Measurements from ENCODE around the gene MRPS18B.

The MRPS18B gene

DNA sequence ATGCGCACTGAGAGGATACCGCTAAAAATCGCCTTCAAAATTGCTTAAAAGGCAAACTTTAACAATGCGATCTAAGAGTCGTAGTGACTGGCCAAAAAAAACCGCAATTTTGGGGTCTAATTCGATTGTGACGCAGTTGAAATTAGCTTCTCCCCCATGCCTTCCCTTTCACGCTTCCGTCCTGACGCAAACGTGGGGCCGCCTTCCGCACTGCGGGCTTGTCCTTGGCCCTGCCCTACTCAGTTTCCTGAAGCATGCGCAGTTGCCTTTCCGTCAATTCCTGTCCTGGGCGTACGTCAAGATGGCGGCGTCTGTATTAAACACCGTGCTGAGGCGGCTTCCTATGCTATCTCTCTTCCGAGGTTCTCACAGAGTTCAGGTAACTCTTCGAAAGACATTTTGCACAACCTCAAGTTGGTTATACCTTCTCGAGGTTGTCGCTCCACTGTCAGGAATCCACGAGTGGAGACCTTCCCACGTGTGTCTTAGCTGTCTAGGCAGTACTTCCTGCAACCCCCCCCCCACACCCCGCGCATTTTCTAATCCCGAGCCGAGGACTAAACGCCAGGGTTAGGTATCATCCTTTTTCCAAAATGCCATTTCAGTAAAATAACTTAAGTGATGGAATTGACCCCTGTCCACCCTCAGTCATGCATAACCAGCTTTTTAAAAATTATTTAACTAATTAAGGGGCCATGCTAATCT is at the start of gene MRPS18B:
MRPS18B (plus strand) TSS at position 276 of the 705 bp plus-strand sequence; CDS start at position 302, 26 bp downstream.
- peak; percentile 90 to 95 (median 92) for DNase-seq

DNA sequence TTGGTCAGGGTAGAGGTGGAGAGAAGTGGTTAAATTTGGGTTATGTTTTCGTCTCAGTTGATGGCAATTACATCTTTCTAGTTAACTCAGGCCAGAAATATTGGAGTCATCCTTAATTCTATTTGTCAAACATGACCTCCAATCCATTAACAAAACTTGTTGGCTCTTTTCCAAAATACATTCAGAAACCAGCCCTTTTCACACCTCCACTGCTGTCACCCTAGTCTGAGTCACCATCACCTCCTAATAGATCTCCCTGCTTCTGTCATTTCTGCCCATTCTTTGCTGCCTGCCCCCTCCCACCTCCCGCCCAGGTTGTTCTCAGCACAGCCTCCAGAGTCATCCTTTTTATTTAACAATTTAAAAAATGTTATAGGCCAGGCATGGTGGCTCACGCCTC is 49.4 kb upstream of the MRPS18B start:
- DNase-seq: no peak

DNA sequence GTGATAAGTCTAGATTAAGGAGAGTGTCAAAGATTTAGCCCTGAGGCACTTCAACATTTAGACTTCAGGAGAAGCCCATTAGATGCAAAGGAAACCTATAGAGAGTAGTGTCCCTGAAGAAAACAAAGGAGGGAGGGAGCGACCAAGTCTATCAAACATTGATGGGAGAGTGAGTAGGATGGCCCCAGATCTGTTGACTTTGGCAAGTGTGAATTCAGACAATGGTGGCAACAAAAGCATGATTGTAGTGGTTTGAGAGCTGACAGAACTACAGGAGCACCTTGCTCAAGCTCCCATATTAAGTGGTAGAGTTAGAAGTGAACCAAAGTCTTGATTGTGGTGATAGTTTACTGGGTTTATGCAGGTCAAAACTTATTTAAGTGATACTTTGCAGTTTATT is 47.4 kb upstream of the MRPS18B start:
- DNase-seq: no peak

DNA sequence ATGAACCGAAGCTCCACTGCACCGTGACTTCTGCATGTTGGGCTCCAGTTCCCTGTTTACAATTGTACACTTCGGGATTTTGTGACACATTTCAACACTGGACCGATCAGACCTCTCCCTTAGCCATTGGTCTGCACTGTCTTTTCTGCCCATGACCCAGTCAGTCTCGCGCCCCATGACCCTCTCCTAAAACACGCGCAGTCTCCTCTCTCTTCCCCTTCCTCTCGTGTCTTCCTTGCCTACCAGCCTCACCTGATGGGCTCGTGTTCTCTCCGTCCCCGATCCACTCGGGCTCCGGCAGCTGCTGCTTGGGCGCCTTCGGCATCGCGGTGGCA is 46.9 kb upstream of the MRPS18B start:
- peak in 1 of 4 experiments; percentile 38 for DNase-seq

DNA sequence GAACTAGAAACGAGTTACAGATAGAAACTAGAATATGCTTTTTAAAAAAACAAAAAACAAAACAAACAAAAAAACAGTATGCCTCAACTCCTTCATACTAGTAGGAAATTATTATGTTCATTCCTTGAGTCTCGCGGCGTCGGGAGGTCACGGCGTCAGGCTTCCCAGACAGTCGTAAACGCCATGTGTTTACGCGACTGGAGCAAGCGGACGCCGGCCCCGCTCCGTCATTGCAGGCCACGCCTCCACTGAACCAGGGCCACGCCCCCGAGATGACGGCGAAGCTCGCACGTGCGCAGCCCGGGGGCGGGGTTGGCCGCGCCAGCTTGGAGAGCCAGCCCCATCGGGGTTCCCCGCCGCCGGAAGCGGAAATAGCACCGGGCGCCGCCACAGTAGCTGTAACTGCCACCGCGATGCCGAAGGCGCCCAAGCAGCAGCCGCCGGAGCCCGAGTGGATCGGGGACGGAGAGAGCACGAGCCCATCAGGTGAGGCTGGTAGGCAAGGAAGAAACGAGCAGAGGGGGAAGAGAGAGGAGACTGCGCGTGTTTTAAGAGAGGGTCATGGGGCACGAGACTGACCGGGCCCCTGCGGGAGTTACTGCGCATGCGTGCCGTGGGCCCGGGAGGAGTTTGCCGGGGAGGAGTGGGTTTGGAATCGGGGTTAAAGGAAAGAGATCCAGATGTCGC is 46.4 kb upstream of the MRPS18B start, which contains the start of gene ABCF1:
ABCF1 (plus strand) TSS at position 368 of the 687 bp plus-strand sequence; CDS start at position 414, 46 bp downstream.
- DNase-seq: peak; percentile 98 to 99 (median 99)

DNA sequence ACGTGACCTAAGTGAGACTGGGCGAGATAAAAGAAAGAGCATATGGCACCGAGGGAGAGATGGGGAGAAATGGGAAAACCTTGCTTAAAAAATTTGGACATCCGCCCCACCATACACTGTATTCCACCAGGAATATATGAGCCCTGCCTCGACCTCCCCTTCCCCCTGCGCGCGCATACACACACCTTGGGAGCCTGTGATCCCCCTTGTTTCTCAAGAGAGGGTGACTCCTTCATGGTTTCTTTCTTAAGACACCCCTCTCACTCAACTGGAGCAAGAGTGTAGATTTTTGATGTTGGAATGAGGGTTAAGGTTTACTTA is 45.9 kb upstream of the MRPS18B start:
- DNase-seq: no peak

DNA sequence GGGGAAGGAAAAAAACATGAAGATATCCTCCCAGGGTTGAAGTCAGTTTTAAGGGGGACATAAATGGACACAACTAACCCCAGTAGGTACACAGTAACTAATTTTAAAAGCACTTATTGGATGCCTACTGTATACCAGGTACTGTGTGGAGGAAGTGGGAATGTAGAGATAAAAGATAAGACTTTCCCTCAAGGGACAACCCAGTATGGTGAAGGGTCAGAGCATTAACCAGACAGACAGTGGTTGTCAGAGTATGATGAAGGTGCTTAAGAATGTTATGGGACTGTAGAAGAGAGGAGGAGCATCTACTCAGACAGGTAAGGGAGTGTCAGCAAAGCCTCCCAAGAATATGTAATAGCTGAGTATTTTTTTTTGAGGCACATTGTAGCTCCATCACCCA is 45.5 kb upstream of the MRPS18B start:
- no peak for DNase-seq

DNA sequence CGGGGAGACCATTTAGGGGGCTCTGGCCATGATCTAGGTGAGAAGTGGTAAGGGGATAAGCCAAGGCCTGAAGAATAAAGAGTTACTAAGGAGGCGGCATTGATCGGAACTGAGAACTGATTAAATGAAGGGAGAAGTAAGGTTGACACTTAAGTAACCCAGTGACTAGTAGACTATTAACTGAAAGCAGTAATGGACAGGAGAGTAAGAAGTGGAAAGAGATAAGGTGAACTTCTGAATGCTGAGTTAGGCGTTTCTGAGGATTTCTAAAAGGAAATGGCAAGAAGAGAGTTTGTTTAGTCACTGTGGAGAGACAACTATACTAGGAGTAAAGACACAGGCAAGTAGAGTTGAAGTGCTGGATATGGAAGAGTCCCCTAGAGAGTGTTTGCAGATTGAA is 44.5 kb upstream of the MRPS18B start:
- DNase-seq: no peak

DNA sequence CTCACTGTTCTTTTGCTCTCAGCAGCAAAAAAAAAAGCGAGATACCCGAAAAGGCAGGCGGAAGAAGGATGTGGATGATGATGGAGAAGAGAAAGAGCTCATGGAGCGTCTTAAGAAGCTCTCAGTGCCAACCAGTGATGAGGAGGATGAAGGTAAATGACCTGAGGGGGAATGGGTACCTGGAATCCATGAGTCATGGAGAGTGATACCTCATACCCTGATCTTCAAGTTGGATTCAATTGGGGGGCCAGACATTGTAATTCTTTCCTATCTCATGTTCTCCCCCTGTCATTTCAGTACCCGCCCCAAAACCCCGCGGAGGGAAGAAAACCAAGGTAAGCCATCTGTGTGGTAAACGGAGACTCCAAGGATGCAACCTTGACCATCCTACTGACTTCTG is 39.6 kb upstream of the MRPS18B start:
- DNase-seq: no peak

DNA sequence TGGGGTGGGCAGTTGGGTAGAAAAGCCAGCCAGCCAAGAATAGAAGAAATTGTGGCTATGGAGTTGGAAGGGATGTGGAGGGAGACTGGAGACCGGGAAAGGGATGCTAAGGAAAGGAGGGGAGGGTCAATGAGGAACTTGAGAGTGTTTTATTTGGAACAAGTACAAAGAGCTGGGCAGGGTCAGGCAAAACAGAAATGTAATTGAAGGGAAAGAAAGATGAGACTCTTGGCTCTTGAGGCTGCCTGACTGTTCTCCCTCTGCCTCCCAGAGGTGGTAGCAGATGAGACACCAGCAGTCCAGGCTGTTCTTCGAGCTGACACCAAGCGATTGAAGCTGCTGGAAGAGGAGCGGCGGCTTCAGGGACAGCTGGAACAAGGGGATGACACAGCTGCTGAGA is 33.7 kb upstream of the MRPS18B start:
- no peak for DNase-seq

DNA sequence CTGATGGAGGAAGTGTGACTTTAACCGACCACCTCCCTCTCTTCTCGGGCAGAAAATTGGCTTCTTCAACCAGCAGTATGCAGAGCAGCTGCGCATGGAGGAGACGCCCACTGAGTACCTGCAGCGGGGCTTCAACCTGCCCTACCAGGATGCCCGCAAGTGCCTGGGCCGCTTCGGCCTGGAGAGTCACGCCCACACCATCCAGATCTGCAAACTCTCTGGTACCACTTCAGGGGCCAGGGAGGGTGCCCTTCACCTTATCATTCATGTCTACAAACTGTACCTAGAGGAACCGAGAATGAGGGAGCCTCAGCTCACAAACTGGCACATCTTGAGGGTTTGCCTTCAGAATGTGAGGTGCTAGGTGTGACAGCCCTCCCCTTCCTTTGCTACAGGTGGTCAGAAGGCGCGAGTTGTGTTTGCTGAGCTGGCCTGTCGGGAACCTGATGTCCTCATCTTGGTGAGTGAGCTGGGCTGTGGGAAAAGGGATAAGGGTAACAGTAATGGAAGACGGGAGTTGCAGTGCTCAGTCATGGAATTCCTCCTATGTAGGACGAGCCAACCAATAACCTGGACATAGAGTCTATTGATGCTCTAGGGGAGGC is 27.8 kb upstream of the MRPS18B start:
- no peak for DNase-seq

DNA sequence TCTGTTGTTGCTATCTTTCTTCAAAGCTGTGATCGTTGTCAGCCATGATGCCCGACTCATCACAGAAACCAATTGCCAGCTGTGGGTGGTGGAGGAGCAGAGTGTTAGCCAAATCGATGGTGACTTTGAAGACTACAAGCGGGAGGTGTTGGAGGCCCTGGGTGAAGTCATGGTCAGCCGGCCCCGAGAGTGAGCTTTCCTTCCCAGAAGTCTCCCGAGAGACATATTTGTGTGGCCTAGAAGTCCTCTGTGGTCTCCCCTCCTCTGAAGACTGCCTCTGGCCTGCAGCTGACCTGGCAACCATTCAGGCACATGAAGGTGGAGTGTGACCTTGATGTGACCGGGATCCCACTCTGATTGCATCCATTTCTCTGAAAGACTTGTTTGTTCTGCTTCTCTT is 27.1 kb upstream of the MRPS18B start:
- DNase-seq: no peak

DNA sequence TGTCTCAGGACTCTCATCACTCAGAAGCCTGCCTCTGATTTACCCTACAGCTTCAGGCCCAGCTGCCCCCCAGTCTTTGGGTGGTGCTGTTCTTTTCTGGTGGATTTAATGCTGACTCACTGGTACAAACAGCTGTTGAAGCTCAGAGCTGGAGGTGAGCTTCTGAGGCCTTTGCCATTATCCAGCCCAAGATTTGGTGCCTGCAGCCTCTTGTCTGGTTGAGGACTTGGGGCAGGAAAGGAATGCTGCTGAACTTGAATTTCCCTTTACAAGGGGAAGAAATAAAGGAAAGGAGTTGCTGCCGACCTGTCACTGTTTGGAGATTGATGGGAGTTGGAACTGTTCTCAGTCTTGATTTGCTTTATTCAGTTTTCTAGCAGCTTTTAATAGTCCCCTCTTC is 26.6 kb upstream of the MRPS18B start:
- DNase-seq: no peak

DNA sequence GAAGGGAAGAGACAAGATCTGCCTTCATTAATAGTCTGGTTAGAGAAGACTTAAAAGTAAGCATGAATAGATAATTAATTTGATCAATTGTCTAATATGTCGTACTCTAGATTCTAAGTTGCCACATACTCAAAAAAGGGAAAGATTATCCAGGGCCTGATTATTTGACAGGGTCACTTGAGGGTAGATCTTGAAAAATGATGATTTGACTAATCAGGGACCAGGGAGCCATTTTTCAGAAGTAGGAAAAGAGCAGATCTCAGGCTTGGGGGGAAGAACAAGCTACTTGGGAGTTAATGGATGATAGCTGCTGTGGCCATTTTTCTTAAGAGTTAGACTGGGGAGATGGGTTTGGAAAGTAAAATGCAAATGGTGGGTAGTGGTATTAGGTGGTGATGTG is 25.4 kb upstream of the MRPS18B start:
- no peak for DNase-seq

DNA sequence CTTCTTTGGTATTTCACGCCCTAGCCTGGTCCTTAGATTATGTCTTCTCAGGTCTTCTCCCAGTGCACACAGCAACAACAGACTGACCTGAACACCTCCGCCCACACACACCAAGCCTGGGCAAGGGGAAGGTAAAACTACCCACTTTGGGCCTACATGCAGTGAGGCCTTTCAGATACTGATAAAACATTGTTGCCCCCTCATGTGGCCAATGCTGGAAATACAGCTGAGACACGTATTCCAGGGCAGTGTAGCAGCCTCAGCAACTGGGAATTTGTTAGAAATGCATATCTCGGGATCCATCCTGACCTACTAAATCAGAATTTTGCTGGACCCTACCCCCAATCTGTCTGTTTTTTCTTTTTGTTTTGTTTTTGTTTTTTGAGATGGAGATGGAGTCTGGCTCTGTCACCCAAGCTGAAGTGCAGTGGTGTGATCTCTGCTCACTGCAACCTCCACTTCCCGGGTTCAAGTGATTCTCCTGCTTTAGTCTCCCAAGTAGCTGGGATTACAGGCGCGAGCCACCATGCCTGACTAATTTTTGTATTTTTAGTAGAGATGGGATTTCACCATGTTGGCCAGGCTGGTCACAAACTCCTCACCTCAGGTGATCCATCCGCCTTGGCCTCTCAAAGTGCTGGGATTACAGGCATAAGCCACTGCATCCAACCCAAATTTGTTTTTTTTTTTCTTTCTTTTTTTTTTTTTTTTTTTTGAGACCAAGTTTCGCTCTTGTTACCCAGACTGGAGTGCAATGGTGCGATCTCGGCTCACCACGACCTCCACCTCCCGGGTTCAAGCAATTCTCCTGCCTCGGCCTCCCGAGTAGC is 20.1 kb upstream of the MRPS18B start:
- DNase-seq: peak; percentile 57 to 76 (median 59)

DNA sequence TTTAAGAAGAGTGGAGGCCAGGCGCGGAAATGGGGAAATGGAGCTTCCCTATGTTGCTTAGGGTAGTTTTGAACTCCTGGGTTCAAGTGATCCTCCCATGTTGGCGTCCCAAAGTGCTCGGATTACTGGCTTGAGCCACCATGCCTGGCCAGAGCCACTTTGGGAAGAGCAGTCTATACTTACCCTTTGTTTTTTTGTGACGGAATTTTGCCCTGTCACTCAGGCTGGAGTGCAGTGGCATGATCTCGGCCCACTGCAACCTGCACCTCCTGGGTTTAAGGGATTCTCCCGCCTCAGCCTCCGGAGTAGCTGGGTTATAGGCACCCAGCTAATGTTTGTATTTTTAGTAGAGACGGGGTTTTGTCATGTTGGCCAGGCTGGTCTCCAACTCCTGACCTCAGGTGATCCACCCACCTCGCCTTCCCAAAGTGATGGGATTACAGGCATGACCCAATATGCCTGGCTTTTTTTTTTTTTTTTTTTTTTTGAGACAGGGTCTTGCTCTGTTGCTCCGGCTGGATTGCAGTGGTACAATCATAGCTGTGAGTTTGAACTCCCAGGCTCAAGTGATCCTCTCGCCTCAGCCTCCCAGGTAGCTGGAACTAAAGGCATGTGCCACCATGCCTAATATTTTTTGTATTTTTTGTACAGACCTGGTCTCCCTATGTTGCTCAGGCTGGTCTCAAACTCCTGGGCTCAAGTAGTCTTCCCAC is 18.6 kb upstream of the MRPS18B start:
- no peak for DNase-seq

DNA sequence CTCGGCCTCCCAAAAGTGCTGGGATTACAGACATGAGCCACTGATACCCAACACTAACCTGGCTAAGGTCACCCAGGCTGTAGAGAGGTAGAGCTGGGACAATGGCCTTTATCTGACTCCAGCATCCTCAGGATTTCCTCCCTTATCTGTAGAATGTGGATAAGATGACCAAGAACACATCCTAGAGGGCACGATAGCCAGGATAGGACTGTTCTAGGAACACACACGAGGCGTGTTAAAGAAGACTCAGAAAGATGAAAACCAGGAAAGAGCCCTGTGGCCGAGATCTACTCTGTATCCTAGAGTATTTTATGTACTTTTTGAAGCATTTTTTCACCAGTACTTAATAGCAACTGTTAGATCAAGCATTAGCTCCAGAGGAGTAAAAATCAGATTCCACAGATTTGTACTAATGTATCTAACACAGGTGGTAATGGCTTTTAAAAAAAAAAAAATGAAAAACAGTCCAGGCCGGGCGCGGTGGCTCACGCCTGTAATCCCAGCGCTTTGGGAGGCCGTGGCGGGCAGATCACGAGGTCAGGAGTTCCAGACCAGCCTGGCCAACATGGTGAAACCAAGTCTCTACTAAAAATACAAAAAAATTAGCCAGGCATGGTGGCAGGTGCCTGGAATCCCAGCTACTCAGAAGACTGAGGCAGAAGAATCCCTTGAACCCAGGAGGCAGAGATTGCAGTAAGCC is 17.9 kb upstream of the MRPS18B start:
- DNase-seq: no peak

DNA sequence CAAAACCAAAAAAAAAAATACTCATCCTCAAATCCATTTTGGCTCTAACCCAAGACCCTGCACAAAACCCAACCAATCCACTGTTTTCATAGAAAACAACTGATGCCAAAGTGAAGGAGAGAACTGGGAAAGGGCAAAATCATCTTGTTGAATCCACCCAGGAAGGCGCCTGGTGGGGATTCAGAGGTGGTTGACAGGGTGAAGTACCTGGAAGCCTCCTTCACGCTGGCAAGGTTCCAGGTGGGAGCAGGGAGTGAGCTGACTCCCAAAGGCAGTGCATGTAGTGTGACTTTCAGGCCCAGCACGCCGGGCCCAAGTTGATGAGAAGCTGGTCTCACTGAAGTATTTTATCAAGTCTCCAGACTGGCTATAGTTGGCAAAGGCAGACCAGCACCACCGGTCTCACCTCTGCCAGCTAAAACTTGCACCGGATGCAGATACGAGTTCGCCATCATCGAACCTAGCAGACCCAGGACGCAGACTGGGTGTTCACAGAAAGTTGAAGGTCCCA is 17.1 kb upstream of the MRPS18B start:
- DNase-seq: no peak

DNA sequence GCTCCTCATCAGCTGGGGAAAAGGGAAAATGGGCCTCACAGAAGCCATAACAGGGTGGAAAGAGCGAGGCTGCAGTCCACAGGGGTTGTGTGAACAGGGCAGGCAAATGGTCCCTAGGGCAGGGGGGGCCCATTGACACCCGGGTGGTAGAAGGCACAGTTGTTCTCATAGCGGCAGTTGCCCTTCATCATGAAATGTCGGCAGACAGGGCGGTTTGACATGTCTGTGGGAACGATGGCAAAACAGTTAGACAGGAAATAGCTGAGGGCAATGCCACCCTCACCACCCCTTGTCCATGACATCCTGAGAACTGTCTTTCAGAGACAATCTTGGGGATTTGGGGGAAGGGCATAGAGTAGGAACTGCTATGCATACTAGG is 16.2 kb upstream of the MRPS18B start:
- no peak for DNase-seq

DNA sequence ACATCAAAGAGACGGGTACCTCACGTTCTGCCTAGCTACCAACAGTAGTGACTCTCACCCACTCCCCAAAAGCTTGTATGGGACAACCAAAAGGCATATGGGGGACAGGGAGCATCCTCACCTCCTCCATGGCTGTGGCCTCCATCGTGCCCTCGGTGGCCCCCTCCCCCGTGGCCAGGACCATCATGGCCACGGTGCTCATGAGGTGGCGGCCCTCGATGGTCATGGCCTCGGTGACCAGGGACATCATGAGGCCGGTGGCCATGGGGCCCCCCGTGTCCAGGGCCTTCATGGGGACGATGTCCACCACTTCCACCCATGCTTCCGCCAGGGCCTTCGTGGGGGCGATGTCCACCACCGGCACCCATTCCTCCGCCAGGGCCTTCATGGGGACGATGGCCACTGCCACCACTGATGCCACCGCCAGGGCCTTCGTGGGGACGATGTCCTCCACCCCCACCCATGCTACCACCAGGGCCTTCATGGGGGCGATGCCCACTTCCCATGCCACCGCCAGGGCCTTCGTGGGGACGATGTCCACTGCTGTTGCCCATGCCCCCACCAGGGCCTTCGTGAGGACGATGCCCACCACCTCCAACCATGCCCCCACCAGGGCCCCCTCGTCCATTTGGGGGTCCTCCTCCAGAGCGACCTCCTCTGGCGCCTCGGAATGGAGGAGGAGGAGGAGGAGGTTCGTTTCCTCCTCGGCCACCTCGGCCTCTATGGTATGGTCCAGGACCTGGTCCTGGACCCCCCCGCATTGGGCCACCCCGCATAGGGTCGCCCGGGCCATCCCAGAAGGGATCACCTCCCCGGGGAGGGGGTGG is 15.6 kb upstream of the MRPS18B start:
- DNase-seq: no peak

DNA sequence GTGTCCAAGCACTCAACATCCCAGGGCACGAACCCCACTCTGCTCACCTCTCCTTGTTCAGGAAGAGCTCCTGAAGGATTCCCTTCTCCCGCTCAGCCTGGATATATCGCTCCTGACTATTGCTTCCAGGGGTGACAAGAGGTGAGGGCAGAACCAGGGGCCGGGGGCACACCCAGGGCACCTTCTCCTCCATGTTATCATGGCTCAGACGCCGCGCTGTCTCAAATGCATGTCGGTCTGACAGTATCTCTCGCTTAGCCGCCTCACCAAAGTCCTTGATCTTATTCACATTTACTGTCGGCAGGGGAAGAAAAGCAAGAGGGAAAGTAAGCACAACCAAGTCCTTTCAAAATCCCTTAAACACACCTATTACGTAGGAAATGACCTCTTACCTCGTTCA is 13.7 kb upstream of the MRPS18B start:
- DNase-seq: no peak

Measured in activated CD4-positive, CD25-positive, alpha-beta regulatory T cell (primary cell).